AML-193 (cell line): ENCODE measurements around the gene PRR15L.

ENCODE experiments used
- DNase-seq, 2 experiments: peaks; one replicate each; lab custom pipeline; 2025; lab: John Stamatoyannopoulos, UW

The PRR15L gene

GRCh38 chr17:47959825-47960655, 2.4 kb upstream of the PRR15L start:
- DNase-seq: no peak

- no peak for DNase-seq
Measured at GRCh38 chr17:47956791-47957590, 692 bp downstream of the PRR15L start.

DNA sequence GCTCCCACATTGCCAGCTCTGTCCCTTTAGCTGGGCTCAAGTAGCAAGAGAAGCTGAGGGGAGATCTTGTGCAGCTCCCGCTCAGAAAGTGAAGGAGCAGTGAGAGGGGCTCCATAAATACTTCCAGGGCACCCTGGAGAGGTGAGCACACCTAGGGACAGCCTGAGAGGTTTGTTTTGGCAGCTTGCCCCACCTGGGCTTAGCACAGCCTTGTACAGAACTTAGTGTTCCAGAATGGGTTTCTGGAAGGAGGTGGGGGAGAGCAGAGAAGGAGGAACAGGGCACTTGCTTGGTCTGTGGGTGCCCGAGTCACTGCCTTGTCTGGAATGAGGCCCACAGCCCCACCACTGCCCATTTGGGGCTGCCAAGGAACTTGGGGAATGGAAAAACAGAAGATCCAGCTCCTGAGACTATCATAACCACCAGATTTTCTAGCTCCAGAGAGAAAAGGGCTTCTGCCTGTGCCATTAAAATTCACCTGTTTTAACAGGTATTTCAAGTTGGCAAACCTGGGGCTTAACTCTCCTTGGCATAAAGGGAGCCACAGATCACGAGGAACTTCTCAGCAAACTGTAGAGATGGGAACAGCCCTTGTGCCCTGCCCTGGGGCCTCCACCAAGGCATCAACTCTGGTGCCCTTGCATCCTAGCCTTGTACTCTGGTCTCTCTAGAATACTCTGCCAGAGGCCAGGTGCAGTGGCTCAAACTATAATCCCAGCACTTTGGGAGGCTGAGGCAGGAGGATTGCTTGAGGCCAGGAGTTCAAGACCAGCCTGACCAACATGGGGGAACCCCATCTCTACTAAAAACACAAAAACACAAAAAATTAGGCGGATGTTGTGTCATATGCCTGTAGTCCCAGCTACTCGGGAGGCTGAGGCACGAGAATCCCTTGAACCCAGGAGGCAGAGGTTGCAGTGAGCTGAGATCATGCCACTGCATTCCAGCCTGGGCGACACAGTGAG, 1.9 kb downstream of the PRR15L start:
- no peak for DNase-seq

DNA sequence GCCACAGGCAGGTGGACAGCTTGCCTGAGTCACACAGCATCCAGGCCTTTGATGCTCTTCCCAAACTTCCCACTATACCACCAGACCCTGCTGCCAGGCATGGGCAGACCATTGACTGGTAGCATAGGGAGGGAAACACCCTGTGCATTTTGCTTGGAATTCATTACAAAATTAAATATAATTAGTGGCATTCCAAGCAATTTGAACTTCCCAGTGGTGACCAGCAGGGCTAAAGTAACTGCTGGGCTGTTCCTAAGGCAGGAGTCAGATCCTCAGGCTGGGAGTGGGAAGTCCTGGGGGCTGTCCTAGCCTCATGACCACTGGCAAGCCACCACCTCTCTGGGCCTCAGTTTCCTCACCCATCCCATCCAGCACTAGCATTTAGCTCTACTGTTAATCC, 3.8 kb downstream of the PRR15L start:
- DNase-seq: no peak

GRCh38 chr17:47952171-47953021, 5.3 kb downstream of the PRR15L start:
- no peak for DNase-seq

- no peak for DNase-seq
Measured at GRCh38 chr17:47950448-47950847, 7.2 kb downstream of the PRR15L start.

DNA sequence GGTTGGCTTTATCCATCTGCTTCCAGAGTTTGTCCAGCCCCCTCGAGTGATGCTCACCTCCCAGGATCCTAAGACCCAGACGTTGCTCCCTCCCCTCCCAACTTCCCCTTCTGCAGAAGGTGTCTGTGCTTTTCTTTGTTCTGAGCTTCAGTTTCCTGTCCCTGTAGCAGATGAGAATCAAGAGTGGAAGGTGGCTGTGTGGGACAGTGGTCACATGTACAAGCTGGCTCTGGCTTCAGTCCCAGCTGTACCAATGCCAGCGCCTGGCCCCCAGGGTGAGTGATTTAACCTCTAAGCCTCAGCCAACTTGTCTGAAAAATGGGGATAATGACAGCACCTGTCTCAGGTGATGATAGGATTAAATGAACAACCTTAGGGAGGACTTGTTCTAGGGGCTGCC, 7.7 kb downstream of the PRR15L start:
- DNase-seq: no peak

GRCh38 chr17:47949197-47949759, 8.4 kb downstream of the PRR15L start:
- DNase-seq: peak; percentile 83 to 86

GRCh38 chr17:47948706-47949196, 8.9 kb downstream of the PRR15L start:
- DNase-seq: no peak

- DNase-seq: peak; percentile 86 to 92
Measured at GRCh38 chr17:47946929-47947397, 10.7 kb downstream of the PRR15L start.

DNA sequence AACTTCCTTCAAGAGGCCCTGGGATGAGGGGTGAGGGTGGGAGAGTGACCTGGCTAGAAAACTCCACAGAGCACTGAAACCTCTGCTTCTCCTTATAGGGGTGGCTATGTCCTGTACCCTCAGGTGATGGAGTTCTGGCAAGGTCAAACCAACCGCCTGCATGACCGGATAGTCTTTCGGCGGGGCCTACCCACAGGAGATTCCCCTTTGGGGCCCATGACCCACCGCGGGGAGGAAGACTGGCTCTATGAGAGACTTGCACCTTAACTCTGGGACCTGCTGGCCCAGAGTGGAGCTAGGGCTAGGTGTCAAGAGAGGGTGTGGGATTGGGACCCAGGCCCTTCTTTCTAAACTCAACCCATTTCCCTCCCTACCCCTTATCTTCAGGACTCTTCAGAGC, 11.2 kb downstream of the PRR15L start:
- DNase-seq: no peak

GRCh38 chr17:47945529-47946508, 11.9 kb downstream of the PRR15L start:
- DNase-seq: no peak

DNA sequence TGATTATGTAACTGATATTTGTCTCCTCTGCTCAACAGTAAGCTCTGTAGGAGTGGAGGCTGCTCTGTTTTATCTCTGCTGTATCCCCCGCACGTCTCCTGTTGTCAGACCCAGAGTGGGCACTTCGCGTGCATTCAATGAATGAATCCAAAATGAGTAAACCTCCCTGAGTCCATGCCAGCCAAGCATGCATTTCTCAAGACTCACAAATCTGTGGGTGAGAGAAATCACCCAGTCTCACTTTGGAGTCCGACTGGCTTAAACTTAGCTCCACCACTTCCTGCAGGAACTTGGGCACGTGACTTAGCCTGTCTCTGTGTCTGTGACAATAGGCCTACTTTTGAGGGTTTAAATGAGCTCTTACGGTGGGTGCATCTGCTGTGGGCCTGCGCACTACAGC, 12.6 kb downstream of the PRR15L start:
- DNase-seq: no peak

DNA sequence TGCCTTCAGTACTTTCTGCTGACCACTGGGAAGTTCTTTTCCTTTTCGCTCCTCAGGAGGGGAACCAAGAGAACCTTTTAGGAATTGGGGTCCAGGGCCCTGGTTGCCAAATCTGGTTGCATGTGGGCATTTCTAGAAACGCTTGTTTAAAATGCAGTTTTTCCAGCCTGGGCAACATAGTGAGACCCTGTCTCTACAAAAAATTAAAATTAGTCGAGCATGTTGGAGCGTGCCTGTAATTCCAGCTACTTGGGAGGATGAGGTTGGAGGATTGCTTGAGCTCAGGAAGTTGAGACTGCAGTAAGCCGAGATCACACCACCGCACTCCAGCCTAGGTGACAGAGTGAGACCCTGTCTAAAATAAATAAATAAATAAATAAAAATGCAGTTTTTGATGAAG, 15.1 kb downstream of the PRR15L start:
- no peak for DNase-seq

GRCh38 chr17:47942096-47942510, 15.6 kb downstream of the PRR15L start:
- DNase-seq: no peak

DNA sequence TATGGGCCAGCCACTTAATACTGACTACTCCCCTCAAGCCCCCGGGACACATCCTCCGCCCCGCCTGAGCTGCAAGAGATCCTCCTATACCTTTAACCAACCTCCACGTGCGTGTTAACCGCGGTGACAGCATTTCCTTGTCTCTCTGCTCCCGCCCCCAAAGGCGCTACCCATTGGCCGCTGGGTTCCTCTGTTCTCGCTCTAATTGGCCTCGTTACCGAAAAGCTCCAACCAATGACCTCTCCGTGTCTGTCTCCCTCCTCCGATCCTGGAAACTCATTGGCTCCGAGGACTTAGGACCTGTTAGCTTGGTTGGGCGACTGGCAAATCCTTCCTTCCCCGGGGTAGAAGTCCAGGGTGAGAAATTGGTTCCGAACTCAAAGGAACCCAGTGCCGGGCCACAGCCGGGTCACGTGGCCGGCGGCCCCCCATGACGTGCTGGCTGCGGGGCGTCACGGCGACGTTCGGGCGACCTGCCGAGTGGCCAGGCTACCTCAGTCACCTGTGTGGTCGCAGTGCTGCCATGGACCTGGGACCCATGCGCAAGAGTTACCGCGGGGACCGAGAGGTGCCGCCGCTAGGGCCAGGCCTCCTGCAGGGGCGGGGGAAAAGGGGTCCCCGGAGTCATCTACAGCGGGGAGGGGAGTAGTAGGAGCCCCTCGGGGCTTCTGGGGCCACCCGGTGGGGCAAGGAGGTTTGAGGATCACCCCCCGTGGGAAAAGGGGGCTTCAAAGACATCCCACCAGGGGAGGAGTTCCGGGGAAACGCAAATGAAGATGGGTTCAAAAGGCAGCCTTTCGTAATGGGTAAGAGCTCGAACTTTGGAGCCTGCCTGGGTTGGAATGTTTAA, 16.2 kb downstream of the PRR15L start, which contains the start of gene PNPO:
PNPO (plus strand) TSS at position 326 of the 850 bp plus-strand sequence; CDS start at position 431, 105 bp downstream.
- DNase-seq: peak; percentile 99 to 100

DNA sequence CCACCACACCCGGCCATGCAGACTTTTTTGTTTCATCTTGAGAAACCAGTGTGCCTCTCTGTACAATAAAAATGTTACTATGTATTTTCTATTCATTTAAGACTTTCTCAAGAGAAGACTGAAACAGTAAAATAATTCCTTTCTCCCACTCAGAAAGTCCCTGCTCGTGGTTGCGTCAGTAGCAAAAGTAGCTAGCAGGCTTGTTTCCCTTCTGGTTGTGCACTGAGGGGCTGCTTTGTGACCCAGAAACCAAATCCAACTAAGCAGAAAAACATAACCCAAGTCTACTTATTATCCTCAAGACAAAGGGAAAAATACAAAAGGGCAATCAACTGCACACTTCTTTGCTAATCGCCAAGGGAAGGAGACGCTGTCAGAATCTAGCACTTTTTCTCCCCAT, 19.7 kb downstream of the PRR15L start:
- no peak for DNase-seq

DNA sequence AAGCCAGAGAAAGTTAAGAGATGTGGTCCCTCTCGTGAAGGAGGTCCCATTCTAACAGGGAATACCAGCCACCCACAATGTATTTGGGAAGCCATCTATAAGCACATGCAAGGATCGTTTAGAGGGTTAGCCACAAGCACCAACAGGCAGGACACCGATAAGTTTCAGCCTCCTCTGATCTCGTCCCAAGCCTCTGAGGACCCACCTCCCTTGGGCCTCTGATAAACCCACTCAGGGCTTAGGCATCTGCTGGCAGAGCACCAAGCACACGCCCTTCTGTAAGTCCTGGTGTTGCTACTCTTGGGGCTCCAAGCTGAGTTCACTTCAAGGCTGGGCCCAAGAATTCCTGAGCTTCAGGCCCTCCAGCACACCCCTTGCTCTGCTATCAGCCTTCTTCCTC, 21.7 kb downstream of the PRR15L start:
- DNase-seq: no peak
